K562 (cell line): ENCODE measurements around the gene TSPOAP1. TPM values are rescaled to one million over a fixed set of nuclear protein-coding genes. Genes with fewer than 3 reads are reported as not detected.

Experiments
- CBX3 ChIP-seq, 2 experiments: IDR thresholded peaks; 1 replicate in 1 of 2; 2 replicates in 1 of 2; pipeline ENCODE4 v1.6.1; 2012; ENCODE audit warnings: inconsistent platforms in 2 of 2, low read length in 2 of 2, borderline replicate concordance in 1 of 2, control low read depth in 1 of 2
- CHCHD3 ChIP-seq: fragments of 250-450 bp; sonication (Bioruptor Pico); IDR thresholded peaks from 2 replicates; pipeline ENCODE4 v2.1.2; 2022; ENCODE audit warnings: mild to moderate bottlenecking
- CHD2 ChIP-seq: IDR thresholded peaks from 2 replicates; pipeline ENCODE4 v1.6.1; 2011; ENCODE audit warnings: low read depth, low read length
- DMBX1 ChIP-seq: fragments of 250-450 bp; sonication (Bioruptor Pico); IDR thresholded peaks from 2 replicates; pipeline ENCODE4 v1.8.0; 2022; ENCODE audit warnings: inconsistent platforms, mild to moderate bottlenecking, moderate library complexity, borderline replicate concordance
- MXI1 ChIP-seq: IDR thresholded peaks from 2 replicates; pipeline ENCODE4 v1.6.1; 2011; ENCODE audit warnings: low read depth, mild to moderate bottlenecking, improper control_type of control experiment, low read length
- NFATC3 ChIP-seq: fragments of 450-650 bp; IDR thresholded peaks from 2 replicates; pipeline ENCODE4 v1.6.1; 2017; ENCODE audit warnings: mild to moderate bottlenecking
- NR2C1 ChIP-seq, 2 experiments: fragments of 450-650 bp; IDR thresholded peaks; 2 replicates each; pipeline ENCODE4 v1.6.1; 2017; ENCODE audit warnings: mild to moderate bottlenecking in 2 of 2, antibody characterized with exemption in 1 of 2, inconsistent platforms in 1 of 2, missing compliant biosample characterization in 1 of 2, missing genetic modification characterization in 1 of 2
- RCOR1 ChIP-seq, 2 experiments: IDR thresholded peaks; 2 replicates each; pipeline ENCODE4 v1.6.1; 2012; ENCODE audit warnings: low read depth in 2 of 2, low read length in 2 of 2, borderline replicate concordance in 1 of 2, improper control_type of control experiment in 1 of 2
- RFX1 ChIP-seq: fragments of 450-650 bp; IDR thresholded peaks from 2 replicates; pipeline ENCODE4 v1.6.1; 2016; ENCODE audit warnings: mild to moderate bottlenecking, moderate library complexity
- SMAD2 ChIP-seq: fragments of 150-350 bp; IDR thresholded peaks from 2 replicates; pipeline ENCODE4 v1.6.1; 2014; ENCODE audit warnings: low read depth, mild to moderate bottlenecking, low read length
- SMAD3 ChIP-seq: fragments of 450-650 bp; formaldehyde crosslinking; conservative IDR thresholded peaks from 2 replicates; pipeline ENCODE4 v1.4.0; 2020; ENCODE audit warnings: mild to moderate bottlenecking
- SMARCA5 ChIP-seq: fragments of 450-650 bp; IDR thresholded peaks from 2 replicates; pipeline ENCODE4 v1.6.1; 2016
- SPI1 ChIP-seq: IDR thresholded peaks from 2 replicates; pipeline ENCODE4 v1.6.1; 2011; ENCODE audit warnings: low read depth, low read length, control low read depth, borderline replicate concordance
- TCF7 ChIP-seq: sonication (generic); IDR thresholded peaks from 2 replicates; pipeline ENCODE4 v1.6.1; 2016; ENCODE audit warnings: antibody characterized with exemption, borderline replicate concordance
- XRCC3 ChIP-seq: fragments of 450-650 bp; IDR thresholded peaks from 2 replicates; pipeline ENCODE4 v1.6.1; 2017; ENCODE audit warnings: mild to moderate bottlenecking, moderate library complexity
- ZNF12 ChIP-seq: sonication (generic); formaldehyde crosslinking; IDR thresholded peaks from 2 replicates; pipeline ENCODE4 v1.4.0; 2020; ENCODE audit warnings: mild to moderate bottlenecking, missing genetic modification reagents
- ZNF584 ChIP-seq: fragments of 200-800 bp; sonication (Bioruptor generic); IDR thresholded peaks from 2 replicates; pipeline ENCODE4 v1.6.1; 2016; ENCODE audit warnings: low read depth, mild to moderate bottlenecking, missing genetic modification characterization, missing compliant biosample characterization
- polyA plus RNA-seq, 8 experiments: library from polyadenylated mRNA; depleted of rRNA in 4 of 8; stranded (reverse) in 5 of 8; unstranded in 3 of 8; fragments of >200 nt; fragmentation: Nextera tagmentation in 2 of 8; fragmentation: Illumina TruSeq in 1 of 8; extraction: Ambion mirVana in 2 of 8; extraction: Trizol in 1 of 8; gene quantifications; 2 replicates each; pipeline versions ENCODE4 v1.2.1 to v1.2.3, GENCODE V29; 2011 to 2014; ENCODE audit warnings: inconsistent platforms in 1 of 8, missing spikeins in 1 of 8
- total RNA-seq, 7 experiments: library from RNA; depleted of rRNA in 6 of 7; stranded (reverse); fragments of >200 nt in 6 of 7; fragmentation: Illumina TruSeq in 2 of 7; extraction: Trizol in 2 of 7; gene quantifications; 2 replicates each; pipeline versions ENCODE4 v1.2.1 to v1.2.3, GENCODE V29; 2011 to 2021; ENCODE audit warnings: low replicate concordance in 1 of 7
- TF ChIP-seq, protein P1 (sequence below): sonication (generic); formaldehyde crosslinking; IDR thresholded peaks from 2 replicates; pipeline ENCODE4 v1.4.0; 2020; ENCODE audit warnings: mild to moderate bottlenecking, missing genetic modification reagents
- TF ChIP-seq, protein P2 (sequence below): sonication (generic); formaldehyde crosslinking; IDR thresholded peaks from 2 replicates; pipeline ENCODE4 v1.9.0; 2022; ENCODE audit warnings: mild to moderate bottlenecking, missing genetic modification reagents
- TF ChIP-seq, protein P3 (sequence below): sonication (generic); formaldehyde crosslinking; IDR thresholded peaks from 2 replicates; pipeline ENCODE4 v1.8.0; 2023; ENCODE audit warnings: mild to moderate bottlenecking, missing genetic modification reagents
- TF ChIP-seq, protein P4 (sequence below): fragments of 450-650 bp; IDR thresholded peaks from 2 replicates; pipeline ENCODE4 v1.6.1; 2016

Gene TSPOAP1
- total and polyA plus RNA-seq, 9 of the 15 experiments (the other 6 are each of a cell fraction or from before 2014, with no cell fraction given), result 0.87 to 3.9 (median 1.8) TPM; not detected in 2

DNA sequence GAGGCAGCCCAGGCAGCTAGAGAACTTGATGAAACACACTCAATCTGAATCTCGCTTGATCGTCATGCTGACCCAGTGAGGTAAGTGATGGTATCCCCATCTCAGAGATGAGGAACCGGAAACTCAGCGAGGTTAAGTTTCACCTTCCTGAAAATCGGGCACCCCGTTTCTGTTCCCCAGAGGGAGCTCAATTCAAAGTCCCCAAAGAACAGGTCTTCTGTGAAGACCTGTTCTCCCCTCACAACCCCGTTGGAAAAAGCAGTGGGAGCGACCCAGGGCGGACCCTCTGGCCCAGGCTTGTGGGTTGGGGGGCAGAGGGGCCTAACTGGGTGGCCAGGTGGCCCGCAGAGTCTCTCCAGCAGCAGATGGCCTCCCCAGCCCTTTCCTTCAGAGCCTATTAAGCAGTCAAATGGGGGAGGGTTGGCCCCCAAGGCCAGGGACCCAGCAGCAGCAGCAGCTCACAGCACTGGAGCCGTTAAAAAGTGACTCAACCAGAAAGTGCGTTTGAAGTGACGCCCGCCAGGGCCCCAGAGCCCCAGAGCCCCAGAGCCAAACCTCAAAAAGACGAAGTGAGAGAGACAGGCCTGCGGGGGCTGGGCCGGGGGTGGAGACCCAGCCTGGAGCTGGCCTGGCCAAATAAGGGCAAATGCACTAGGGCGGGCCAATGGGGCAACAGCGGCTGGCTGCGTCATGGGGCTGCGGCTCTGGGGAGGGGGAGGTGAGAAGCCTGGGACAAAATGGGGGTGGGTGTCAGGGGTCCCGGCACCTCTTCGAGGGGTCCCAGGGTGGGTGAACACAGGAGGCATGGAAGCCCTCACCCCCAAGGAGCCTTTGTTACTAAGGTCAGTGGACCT lies 9.2 kb upstream of the TSPOAP1 start (continued):
- no peak for TF ChIP-seq DMBX1
- TF ChIP-seq, protein P1, sequence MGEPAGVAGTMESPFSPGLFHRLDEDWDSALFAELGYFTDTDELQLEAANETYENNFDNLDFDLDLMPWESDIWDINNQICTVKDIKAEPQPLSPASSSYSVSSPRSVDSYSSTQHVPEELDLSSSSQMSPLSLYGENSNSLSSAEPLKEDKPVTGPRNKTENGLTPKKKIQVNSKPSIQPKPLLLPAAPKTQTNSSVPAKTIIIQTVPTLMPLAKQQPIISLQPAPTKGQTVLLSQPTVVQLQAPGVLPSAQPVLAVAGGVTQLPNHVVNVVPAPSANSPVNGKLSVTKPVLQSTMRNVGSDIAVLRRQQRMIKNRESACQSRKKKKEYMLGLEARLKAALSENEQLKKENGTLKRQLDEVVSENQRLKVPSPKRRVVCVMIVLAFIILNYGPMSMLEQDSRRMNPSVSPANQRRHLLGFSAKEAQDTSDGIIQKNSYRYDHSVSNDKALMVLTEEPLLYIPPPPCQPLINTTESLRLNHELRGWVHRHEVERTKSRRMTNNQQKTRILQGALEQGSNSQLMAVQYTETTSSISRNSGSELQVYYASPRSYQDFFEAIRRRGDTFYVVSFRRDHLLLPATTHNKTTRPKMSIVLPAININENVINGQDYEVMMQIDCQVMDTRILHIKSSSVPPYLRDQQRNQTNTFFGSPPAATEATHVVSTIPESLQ (CRISPR knock-in tag), result 0 out of 2 replicates have a peak, but pooled peaks have one; percentile 84
- TF ChIP-seq NR2C1 (IDR thresholded peaks at IDR 0.05), result no peak
- TF ChIP-seq NR2C1 (tag; IDR thresholded peaks at IDR 0.05), result 0 out of 2 replicates have a peak, but pooled peaks have one; percentile 22
- no peak for TF ChIP-seq NFATC3
- no peak for TF ChIP-seq RFX1
- TF ChIP-seq SMARCA5, result no peak
- TF ChIP-seq XRCC3, result no peak
- TF ChIP-seq, protein P2, sequence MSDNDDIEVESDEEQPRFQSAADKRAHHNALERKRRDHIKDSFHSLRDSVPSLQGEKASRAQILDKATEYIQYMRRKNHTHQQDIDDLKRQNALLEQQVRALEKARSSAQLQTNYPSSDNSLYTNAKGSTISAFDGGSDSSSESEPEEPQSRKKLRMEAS (CRISPR knock-in tag), result no peak
- peak; percentile 68; the same call in 1 of the 2 replicates for TF ChIP-seq SPI1
- TF ChIP-seq CBX3 (IDR thresholded peaks at IDR 0.05; ENCODE audit: borderline replicate concordance in 1 of 2, low read length in 2 of 2), result no peak; a peak in 1 of 3 replicates
- peak; percentile 82; the same call in 1 of the 2 replicates for TF ChIP-seq ZNF584
- TF ChIP-seq TCF7, result peak; percentile 82
- peak; percentile 85; the same call in 1 of the 2 replicates for TF ChIP-seq CHCHD3 (CRISPR knock-in tag)
- TF ChIP-seq CHD2, result peak; percentile 51; the same call in 1 of the 2 replicates
- no peak for TF ChIP-seq SMAD2
- TF ChIP-seq, protein P3, sequence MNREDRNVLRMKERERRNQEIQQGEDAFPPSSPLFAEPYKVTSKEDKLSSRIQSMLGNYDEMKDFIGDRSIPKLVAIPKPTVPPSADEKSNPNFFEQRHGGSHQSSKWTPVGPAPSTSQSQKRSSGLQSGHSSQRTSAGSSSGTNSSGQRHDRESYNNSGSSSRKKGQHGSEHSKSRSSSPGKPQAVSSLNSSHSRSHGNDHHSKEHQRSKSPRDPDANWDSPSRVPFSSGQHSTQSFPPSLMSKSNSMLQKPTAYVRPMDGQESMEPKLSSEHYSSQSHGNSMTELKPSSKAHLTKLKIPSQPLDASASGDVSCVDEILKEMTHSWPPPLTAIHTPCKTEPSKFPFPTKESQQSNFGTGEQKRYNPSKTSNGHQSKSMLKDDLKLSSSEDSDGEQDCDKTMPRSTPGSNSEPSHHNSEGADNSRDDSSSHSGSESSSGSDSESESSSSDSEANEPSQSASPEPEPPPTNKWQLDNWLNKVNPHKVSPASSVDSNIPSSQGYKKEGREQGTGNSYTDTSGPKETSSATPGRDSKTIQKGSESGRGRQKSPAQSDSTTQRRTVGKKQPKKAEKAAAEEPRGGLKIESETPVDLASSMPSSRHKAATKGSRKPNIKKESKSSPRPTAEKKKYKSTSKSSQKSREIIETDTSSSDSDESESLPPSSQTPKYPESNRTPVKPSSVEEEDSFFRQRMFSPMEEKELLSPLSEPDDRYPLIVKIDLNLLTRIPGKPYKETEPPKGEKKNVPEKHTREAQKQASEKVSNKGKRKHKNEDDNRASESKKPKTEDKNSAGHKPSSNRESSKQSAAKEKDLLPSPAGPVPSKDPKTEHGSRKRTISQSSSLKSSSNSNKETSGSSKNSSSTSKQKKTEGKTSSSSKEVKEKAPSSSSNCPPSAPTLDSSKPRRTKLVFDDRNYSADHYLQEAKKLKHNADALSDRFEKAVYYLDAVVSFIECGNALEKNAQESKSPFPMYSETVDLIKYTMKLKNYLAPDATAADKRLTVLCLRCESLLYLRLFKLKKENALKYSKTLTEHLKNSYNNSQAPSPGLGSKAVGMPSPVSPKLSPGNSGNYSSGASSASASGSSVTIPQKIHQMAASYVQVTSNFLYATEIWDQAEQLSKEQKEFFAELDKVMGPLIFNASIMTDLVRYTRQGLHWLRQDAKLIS (CRISPR knock-in tag), result peak; percentile 80; the same call in 1 of the 2 replicates
- no peak for TF ChIP-seq SMAD3 (CRISPR knock-in tag)
- TF ChIP-seq MXI1, result no peak
- TF ChIP-seq RCOR1 (IDR thresholded peaks at IDR 0.05; ENCODE audit: borderline replicate concordance in 1 of 2, low read depth in 2 of 2, low read length in 2 of 2), result no peak
- TF ChIP-seq, protein P4, sequence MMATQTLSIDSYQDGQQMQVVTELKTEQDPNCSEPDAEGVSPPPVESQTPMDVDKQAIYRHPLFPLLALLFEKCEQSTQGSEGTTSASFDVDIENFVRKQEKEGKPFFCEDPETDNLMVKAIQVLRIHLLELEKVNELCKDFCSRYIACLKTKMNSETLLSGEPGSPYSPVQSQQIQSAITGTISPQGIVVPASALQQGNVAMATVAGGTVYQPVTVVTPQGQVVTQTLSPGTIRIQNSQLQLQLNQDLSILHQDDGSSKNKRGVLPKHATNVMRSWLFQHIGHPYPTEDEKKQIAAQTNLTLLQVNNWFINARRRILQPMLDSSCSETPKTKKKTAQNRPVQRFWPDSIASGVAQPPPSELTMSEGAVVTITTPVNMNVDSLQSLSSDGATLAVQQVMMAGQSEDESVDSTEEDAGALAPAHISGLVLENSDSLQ, result peak; percentile 83
- TF ChIP-seq ZNF12 (CRISPR knock-in tag), result 0 out of 2 replicates have a peak, but pooled peaks have one; percentile 55
